Mesothelial cell of epicardium (in vitro differentiated cells): ENCODE results near the gene HLA-DQA2. TPM values are rescaled to one million over a fixed set of nuclear protein-coding genes. Genes with fewer than 3 reads are reported as not detected.
"Not testable (repeated sequence)": the region's sequence is repeated elsewhere in the genome, so short reads cannot be mapped to it uniquely, and the experiment has no call there.

Source experiments
- DNase-seq, 2 experiments: peaks; one replicate each; pipeline ENCODE4 v3.0.0; 2021; ENCODE audit warnings: low spot score in 2 of 2; ENCODE audit not compliant: unreplicated experiment in 2 of 2
- H3K27ac Mint-ChIP-seq: 2 replicates; pipeline ENCODE4 v1.8.0; 2021; ENCODE audit warnings: mixed read lengths
- H3K27me3 Mint-ChIP-seq: 2 replicates; pipeline ENCODE4 v1.8.0; 2021; ENCODE audit warnings: low read depth, mixed read lengths
- H3K36me3 Mint-ChIP-seq: 2 replicates; pipeline ENCODE4 v1.8.0; 2021; ENCODE audit warnings: mixed read lengths
- H3K4me1 Mint-ChIP-seq: 2 replicates; pipeline ENCODE4 v1.8.0; 2021; ENCODE audit warnings: mixed read lengths
- H3K4me3 Mint-ChIP-seq: 2 replicates; pipeline ENCODE4 v1.8.0; 2021; ENCODE audit warnings: mild to moderate bottlenecking, moderate library complexity, mixed read lengths
- H3K9me3 Mint-ChIP-seq: 2 replicates; pipeline ENCODE4 v1.8.0; 2021; ENCODE audit warnings: mixed read lengths
- CTCF ChIP-seq: fragments of 200-600 bp; sonication (generic); IDR thresholded peaks from one replicate; pipeline ENCODE4 v1.5.0; 2021; ENCODE audit warnings: antibody characterized with exemption; ENCODE audit not compliant: unreplicated experiment
- total RNA-seq: library from RNA; stranded (reverse); gene quantifications from 3 replicates; pipeline ENCODE4 v1.2.1, GENCODE V29; 2021

Gene HLA-DQA2
- total RNA-seq, 1 donor from 2014 or later: not detected

GRCh38 chr6:32763421-32763820 is 22.2 kb downstream of the HLA-DQA2 start, which contains the start of gene HLA-DQB2:
Gene HLA-DQB2, minus strand, starts transcription at chr6:32763532. Its CDS starts 62 bp downstream, at chr6:32763470.
- Mint-ChIP-seq H3K36me3 (no peaks in the 10 kb centered on the region), H3K27ac (no peak within 1 kb of the TSS), H3K9me3 (no peaks in the 10 kb centered on the region), H3K27me3 (peaks cover 72% of the 10 kb centered on the region), H3K4me3 (no peak within 1 kb of the TSS), H3K4me1 (no peaks in the 10 kb centered on the region)
- no peak for TF ChIP-seq CTCF
- DNase-seq: no peak

GRCh38 chr6:32764048-32764447 is 22.9 kb downstream of the HLA-DQA2 start:
- H3K9me3 Mint-ChIP-seq: no peaks in the 10 kb centered on the region
- no peak for TF ChIP-seq CTCF
- no peak overlapping the region for H3K4me3 Mint-ChIP-seq
- H3K36me3 Mint-ChIP-seq: no peaks in the 10 kb centered on the region
- H3K4me1 Mint-ChIP-seq: no peaks in the 10 kb centered on the region
- no peak for DNase-seq
- H3K27ac Mint-ChIP-seq: no peak overlapping the region
- peaks cover 71% of the 10 kb centered on the region for H3K27me3 Mint-ChIP-seq

GRCh38 chr6:32772656-32773055 is 31.5 kb downstream of the HLA-DQA2 start:
- Mint-ChIP-seq H3K27me3 (peaks cover 75% of the 10 kb centered on the region), H3K36me3 (no peaks in the 10 kb centered on the region), H3K4me1 (no peaks in the 10 kb centered on the region), H3K4me3 (no peak overlapping the region), H3K9me3 (no peaks in the 10 kb centered on the region), H3K27ac (no peak overlapping the region)
- no peak for TF ChIP-seq CTCF
- DNase-seq: no peak

GRCh38 chr6:32774426-32774825 is 33.2 kb downstream of the HLA-DQA2 start:
- H3K4me1 Mint-ChIP-seq: no peaks in the 10 kb centered on the region
- H3K4me3 Mint-ChIP-seq: no peak overlapping the region
- DNase-seq: no peak
- H3K27me3 Mint-ChIP-seq: peaks cover 70% of the 10 kb centered on the region
- H3K9me3 Mint-ChIP-seq: no peaks in the 10 kb centered on the region
- no peak overlapping the region for H3K27ac Mint-ChIP-seq
- no peak for TF ChIP-seq CTCF
- no peaks in the 10 kb centered on the region for H3K36me3 Mint-ChIP-seq

- Mint-ChIP-seq H3K27me3 (peaks cover 69% of the 10 kb centered on the region), H3K4me3 (no peak overlapping the region), H3K9me3 (no peaks in the 10 kb centered on the region), H3K36me3 (no peaks in the 10 kb centered on the region), H3K27ac (no peak overlapping the region), H3K4me1 (no peaks in the 10 kb centered on the region)
- DNase-seq: no peak
- no peak for TF ChIP-seq CTCF
These were observed 33.9 kb downstream of the HLA-DQA2 start for GRCh38 chr6:32775071-32775470.

- no peak for DNase-seq
- Mint-ChIP-seq H3K27me3 (peaks cover 51% of the 10 kb centered on the region), H3K36me3 (no peaks in the 10 kb centered on the region), H3K4me3 (no peak overlapping the region), H3K9me3 (peaks cover 12% of the 10 kb centered on the region), H3K27ac (no peak overlapping the region), H3K4me1 (no peaks in the 10 kb centered on the region)
- no peak for TF ChIP-seq CTCF
These were observed 37.8 kb downstream of the HLA-DQA2 start for GRCh38 chr6:32779036-32779435.

GRCh38 chr6:32782923-32783322 is 41.7 kb downstream of the HLA-DQA2 start:
- not testable (repeated sequence) for H3K27ac Mint-ChIP-seq, H3K4me1 Mint-ChIP-seq, H3K4me3 Mint-ChIP-seq, H3K36me3 Mint-ChIP-seq, DNase-seq
- Mint-ChIP-seq H3K9me3 (peaks cover 16% of the 10 kb centered on the region), H3K27me3 (peaks cover 38% of the 10 kb centered on the region)
